Measurements from ENCODE around the gene YARS1.

YARS1 gene

GRCh38 chr1:32741413-32742198 is 75.6 kb downstream of the YARS1 start:
- DNase-seq: no peak

- DNase-seq: no peak
Observed at GRCh38 chr1:32741059-32741412, 76.1 kb downstream of the YARS1 start.

GRCh38 chr1:32736812-32737791 is 80.1 kb downstream of the YARS1 start:
- DNase-seq: no peak

GRCh38 chr1:32733582-32734321 is 83.4 kb downstream of the YARS1 start:
- no peak for DNase-seq

- DNase-seq: no peak
Observed at GRCh38 chr1:32729254-32730046, 87.7 kb downstream of the YARS1 start.

GRCh38 chr1:32728413-32729077 is 88.6 kb downstream of the YARS1 start:
- DNase-seq: no peak

- DNase-seq: no peak
Observed at GRCh38 chr1:32727876-32728275, 89.3 kb downstream of the YARS1 start.

GRCh38 chr1:32725615-32725982 is 91.6 kb downstream of the YARS1 start:
- DNase-seq: peak; percentile 21
